ENCODE results near the gene AGTR1.

The AGTR1 gene

DNA sequence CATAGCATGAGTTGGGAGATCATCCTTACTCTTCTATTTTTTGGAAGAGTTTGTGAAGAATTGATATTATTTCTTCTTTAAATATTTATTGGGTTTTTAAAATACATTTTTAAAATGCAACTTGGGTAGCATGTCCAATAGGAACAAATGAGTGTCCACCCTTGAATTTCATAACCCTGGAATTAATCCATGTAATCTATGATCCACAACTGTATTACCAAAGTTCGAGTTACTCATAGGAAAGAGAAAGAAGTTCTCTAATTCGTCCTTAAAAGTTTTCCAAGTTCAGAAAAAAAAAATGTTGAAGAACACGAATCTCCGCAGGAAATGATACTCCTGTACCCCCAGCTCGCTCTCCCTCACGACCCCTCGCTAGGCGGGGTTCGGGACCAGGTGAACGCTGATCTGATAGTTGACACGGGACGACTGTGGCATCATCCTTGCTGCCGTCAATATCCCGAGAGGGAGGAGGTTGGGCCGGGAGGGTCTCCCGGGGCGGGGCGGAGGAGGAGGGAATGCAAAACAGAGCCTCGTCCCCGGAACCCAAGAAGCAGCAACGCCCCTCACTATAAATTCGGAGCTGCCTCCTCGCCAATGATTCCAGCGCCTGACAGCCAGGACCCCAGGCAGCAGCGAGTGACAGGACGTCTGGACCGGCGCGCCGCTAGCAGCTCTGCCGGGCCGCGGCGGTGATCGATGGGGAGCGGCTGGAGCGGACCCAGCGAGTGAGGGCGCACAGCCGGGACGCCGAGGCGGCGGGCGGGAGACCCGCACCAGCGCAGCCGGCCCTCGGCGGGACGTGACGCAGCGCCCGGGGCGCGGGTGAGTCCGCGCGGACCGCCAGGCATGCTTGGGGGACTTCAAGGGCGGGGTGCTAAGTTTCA is at the start of gene AGTR1:
AGTR1 (plus strand) TSS at position 598 of the 884 bp plus-strand sequence. CDS start 43,133 bp downstream, outside the sequence.
- H3K27me3 ChIP-seq (ENCODE audit: control insufficient read depth, low read length), result no peaks in the 10 kb centered on the region
- H3K27ac ChIP-seq (ENCODE audit: low read depth, low read length), result no peak within 1 kb of the TSS
- no peaks in the 10 kb centered on the region for H3K9me2 ChIP-seq (replicated peaks; ENCODE audit: control insufficient read depth, low read length)
- H3F3A ChIP-seq (ENCODE audit: control insufficient read depth, insufficient read depth), result no peaks in the 10 kb centered on the region
- H3K4me3 ChIP-seq (ENCODE audit: low read length), result no peak within 1 kb of the TSS
- no peak within 1 kb of the TSS for H3K4me2 ChIP-seq (ENCODE audit: low read length)
- no peaks in the 10 kb centered on the region for H3K36me3 ChIP-seq (ENCODE audit: control insufficient read depth, low read length)
- no peaks in the 10 kb centered on the region for H3K9me3 ChIP-seq (ENCODE audit: control insufficient read depth, insufficient read depth, low read length)
- no peaks in the 10 kb centered on the region for H3K79me2 ChIP-seq (ENCODE audit: control insufficient read depth, low read length)
- no peaks in the 10 kb centered on the region for H4K20me1 ChIP-seq (ENCODE audit: control insufficient read depth, insufficient read depth, low read depth, low read length)
- TF ChIP-seq, protein P1, sequence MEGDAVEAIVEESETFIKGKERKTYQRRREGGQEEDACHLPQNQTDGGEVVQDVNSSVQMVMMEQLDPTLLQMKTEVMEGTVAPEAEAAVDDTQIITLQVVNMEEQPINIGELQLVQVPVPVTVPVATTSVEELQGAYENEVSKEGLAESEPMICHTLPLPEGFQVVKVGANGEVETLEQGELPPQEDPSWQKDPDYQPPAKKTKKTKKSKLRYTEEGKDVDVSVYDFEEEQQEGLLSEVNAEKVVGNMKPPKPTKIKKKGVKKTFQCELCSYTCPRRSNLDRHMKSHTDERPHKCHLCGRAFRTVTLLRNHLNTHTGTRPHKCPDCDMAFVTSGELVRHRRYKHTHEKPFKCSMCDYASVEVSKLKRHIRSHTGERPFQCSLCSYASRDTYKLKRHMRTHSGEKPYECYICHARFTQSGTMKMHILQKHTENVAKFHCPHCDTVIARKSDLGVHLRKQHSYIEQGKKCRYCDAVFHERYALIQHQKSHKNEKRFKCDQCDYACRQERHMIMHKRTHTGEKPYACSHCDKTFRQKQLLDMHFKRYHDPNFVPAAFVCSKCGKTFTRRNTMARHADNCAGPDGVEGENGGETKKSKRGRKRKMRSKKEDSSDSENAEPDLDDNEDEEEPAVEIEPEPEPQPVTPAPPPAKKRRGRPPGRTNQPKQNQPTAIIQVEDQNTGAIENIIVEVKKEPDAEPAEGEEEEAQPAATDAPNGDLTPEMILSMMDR (IDR thresholded peaks at IDR 0.05; ENCODE audit: low read depth, low read length, poor library complexity, severe bottlenecking), result no peak
- TF ChIP-seq EZH2phosphoT487 (IDR thresholded peaks at IDR 0.05; ENCODE audit: borderline replicate concordance, low read length), result no peak
- H3K4me1 ChIP-seq (ENCODE audit: control insufficient read depth, low read length), result no peaks in the 10 kb centered on the region

DNA sequence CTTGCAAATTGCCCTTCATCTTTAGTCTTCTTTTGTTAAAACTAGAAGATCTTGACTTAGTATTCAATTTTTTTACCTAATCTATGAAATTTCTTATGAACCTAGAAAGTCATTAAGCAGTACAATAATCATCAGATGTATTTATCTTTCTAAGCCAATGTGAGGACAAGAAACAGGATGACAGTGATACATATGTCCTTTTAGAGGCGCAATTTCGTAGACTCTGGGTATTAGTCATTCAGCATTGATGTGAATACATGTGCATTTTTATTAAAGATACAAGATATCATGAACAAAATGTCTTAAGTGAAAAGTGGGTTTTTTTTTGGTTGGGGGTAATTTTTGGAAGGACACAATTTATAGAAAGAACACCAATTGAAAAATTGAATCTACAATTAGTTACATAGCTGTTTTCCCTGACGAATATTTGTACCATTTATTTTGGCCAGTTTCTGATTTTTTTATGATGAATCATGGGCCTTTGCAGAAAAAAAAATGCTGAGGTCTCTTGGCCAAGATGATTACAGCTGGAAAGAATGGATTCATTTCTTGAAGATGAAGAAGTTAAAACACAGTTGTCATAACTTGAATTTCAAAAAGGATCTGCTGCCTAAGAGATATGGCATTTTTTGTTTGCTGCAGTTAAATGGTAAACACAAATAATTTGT is 48.9 kb upstream of the AGTR1 start:
- no peaks in the 10 kb centered on the region for H3K9me3 ChIP-seq (ENCODE audit: control insufficient read depth, insufficient read depth, low read length)
- no peaks in the 10 kb centered on the region for H3K27me3 ChIP-seq (ENCODE audit: control insufficient read depth, low read length)
- no peaks in the 10 kb centered on the region for H3K9me2 ChIP-seq (replicated peaks; ENCODE audit: control insufficient read depth, low read length)
- no peaks in the 10 kb centered on the region for H3F3A ChIP-seq (ENCODE audit: control insufficient read depth, insufficient read depth)
- TF ChIP-seq EZH2phosphoT487 (IDR thresholded peaks at IDR 0.05; ENCODE audit: borderline replicate concordance, low read length), result no peak
- TF ChIP-seq, protein P1 (IDR thresholded peaks at IDR 0.05; ENCODE audit: low read depth, low read length, poor library complexity, severe bottlenecking), result no peak
- no peak overlapping the region for H3K4me2 ChIP-seq (ENCODE audit: low read length)
- H3K4me1 ChIP-seq (ENCODE audit: control insufficient read depth, low read length), result no peaks in the 10 kb centered on the region
- H3K79me2 ChIP-seq (ENCODE audit: control insufficient read depth, low read length), result no peaks in the 10 kb centered on the region
- no peaks in the 10 kb centered on the region for H3K36me3 ChIP-seq (ENCODE audit: control insufficient read depth, low read length)
- no peak overlapping the region for H3K4me3 ChIP-seq (ENCODE audit: low read length)
- H3K27ac ChIP-seq (ENCODE audit: low read depth, low read length), result no peak overlapping the region
- no peaks in the 10 kb centered on the region for H4K20me1 ChIP-seq (ENCODE audit: control insufficient read depth, insufficient read depth, low read depth, low read length)

DNA sequence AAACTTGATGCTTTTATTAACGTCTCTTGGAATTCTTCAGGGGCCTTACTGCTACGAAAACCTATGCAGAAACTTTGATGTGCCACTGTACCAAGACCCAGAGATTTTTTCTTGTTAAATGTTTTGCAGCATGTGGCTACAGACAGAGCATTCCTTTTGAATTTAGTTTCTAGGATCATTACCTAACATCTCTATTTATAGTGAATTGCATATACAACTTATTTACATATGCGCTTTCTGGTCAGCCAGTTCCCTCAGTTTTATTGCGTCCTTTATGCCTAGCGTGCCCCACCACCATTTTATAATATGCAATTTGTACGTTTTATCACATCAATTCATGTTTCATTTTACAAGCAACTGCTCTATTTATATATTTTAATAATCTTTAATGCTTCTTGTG is 46.2 kb upstream of the AGTR1 start:
- Histone ChIP-seq H3K9me2 (replicated peaks; ENCODE audit: control insufficient read depth, low read length) (no peaks in the 10 kb centered on the region), H4K20me1 (ENCODE audit: control insufficient read depth, insufficient read depth, low read depth, low read length) (no peaks in the 10 kb centered on the region), H3K4me1 (ENCODE audit: control insufficient read depth, low read length) (no peaks in the 10 kb centered on the region), H3K36me3 (ENCODE audit: control insufficient read depth, low read length) (no peaks in the 10 kb centered on the region), H3F3A (ENCODE audit: control insufficient read depth, insufficient read depth) (no peaks in the 10 kb centered on the region), H3K4me3 (ENCODE audit: low read length) (no peak overlapping the region), H3K27me3 (ENCODE audit: control insufficient read depth, low read length) (no peaks in the 10 kb centered on the region), H3K4me2 (ENCODE audit: low read length) (no peak overlapping the region), H3K9me3 (ENCODE audit: control insufficient read depth, insufficient read depth, low read length) (no peaks in the 10 kb centered on the region), H3K27ac (ENCODE audit: low read depth, low read length) (no peak overlapping the region), H3K79me2 (ENCODE audit: control insufficient read depth, low read length) (no peaks in the 10 kb centered on the region)
- no peak for TF ChIP-seq EZH2phosphoT487 (IDR thresholded peaks at IDR 0.05; ENCODE audit: borderline replicate concordance, low read length)
- TF ChIP-seq, protein P1 (IDR thresholded peaks at IDR 0.05; ENCODE audit: low read depth, low read length, poor library complexity, severe bottlenecking), result no peak

Measured in DOHH2 (cell line).